Keratinocyte (primary cell): Measurements from ENCODE around the gene HECTD4.

ENCODE experiments used
- CTCF ChIP-seq, 3 experiments: IDR thresholded peaks in 1 of 3; conservative IDR thresholded peaks in 1 of 3; optimal IDR thresholded peaks in 1 of 3; 2 replicates in 2 of 3; 3 replicates in 1 of 3; pipeline versions ENCODE3 to v1.5.1; 2011; ENCODE audit warnings: low read length in 3 of 3, mild to moderate bottlenecking in 3 of 3, moderate library complexity in 2 of 3, control low read depth in 1 of 3, inconsistent platforms in 1 of 3; ENCODE audit not compliant: insufficient read depth in 2 of 3; ENCODE audit errors: extremely low read depth in 1 of 3
- EZH2 ChIP-seq: IDR thresholded peaks from one replicate; pipeline ENCODE4 v1.6.1; 2012; ENCODE audit warnings: inconsistent platforms, mild to moderate bottlenecking, low read length, moderate library complexity

- TF ChIP-seq CTCF (optimal IDR thresholded peaks at IDR 0.05 in 1 of 3, IDR thresholded peaks at IDR 0.05 in 1 of 3, conservative IDR thresholded peaks at IDR 0.05 in 1 of 3; ENCODE audit: extremely low read depth in 1 of 3, insufficient read depth in 2 of 3, low read length in 3 of 3) (no peak), EZH2 (no peak)
Measured at GRCh38 chr12:112285600-112286401, 96.4 kb downstream of the HECTD4 start.
